ENCODE results near the gene GALR3.
"Not testable (repeated sequence)": the region's sequence is repeated elsewhere in the genome, so short reads cannot be mapped to it uniquely, and the experiment has no call there.

GALR3 gene, protein sequence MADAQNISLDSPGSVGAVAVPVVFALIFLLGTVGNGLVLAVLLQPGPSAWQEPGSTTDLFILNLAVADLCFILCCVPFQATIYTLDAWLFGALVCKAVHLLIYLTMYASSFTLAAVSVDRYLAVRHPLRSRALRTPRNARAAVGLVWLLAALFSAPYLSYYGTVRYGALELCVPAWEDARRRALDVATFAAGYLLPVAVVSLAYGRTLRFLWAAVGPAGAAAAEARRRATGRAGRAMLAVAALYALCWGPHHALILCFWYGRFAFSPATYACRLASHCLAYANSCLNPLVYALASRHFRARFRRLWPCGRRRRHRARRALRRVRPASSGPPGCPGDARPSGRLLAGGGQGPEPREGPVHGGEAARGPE

DNA sequence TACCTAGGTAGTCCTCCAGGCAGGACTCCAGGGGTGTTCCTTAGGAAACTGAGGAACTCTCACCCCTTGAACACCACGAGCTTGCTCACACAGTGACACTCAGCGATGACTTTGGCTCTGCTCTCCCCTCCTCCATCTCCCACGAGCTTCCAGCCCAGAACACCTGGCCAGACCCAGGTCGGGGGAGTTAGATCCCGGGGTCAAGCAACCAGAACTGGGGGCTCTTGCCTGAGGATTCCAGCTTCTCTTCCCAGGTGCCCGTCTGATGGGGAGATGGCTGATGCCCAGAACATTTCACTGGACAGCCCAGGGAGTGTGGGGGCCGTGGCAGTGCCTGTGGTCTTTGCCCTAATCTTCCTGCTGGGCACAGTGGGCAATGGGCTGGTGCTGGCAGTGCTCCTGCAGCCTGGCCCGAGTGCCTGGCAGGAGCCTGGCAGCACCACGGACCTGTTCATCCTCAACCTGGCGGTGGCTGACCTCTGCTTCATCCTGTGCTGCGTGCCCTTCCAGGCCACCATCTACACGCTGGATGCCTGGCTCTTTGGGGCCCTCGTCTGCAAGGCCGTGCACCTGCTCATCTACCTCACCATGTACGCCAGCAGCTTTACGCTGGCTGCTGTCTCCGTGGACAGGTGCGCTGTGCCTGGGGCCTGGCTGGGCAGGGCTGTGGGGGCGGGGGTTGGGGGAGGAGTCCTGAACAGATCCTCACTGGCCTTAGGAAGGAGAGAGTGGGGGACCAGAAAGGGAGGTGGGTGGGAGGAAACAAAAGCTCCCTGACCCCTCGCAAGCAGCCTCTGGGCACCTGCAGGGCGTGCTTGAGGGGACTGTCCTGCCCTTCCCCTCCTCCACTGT is at the start of gene GALR3:
GALR3 (plus strand) TSS at position 249 of the 852 bp plus-strand sequence; CDS start at position 274, 25 bp downstream.
- DNase-seq: peak in 2 of 3 experiments; percentile 35 to 49

DNA sequence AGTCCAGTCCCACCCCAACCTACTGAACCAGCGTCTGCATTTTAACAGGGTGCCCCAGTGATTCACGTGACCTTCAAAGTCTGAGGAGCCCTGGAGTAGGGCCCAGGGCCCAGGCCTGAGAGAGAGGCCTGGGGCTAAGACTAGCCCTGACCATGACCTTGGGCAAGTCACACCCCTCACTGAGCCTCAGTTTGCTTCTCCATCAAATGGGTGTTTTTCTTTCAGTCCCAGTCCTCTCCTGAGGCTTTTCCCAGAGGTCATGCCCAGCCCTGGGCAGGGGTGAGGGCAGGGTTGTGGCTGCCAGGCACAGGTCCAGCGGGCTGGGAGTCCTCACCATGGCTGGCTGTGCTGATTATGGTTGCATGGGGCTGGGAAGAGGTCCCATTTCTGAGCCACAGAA is 48.5 kb upstream of the GALR3 start:
- DNase-seq: no peak

DNA sequence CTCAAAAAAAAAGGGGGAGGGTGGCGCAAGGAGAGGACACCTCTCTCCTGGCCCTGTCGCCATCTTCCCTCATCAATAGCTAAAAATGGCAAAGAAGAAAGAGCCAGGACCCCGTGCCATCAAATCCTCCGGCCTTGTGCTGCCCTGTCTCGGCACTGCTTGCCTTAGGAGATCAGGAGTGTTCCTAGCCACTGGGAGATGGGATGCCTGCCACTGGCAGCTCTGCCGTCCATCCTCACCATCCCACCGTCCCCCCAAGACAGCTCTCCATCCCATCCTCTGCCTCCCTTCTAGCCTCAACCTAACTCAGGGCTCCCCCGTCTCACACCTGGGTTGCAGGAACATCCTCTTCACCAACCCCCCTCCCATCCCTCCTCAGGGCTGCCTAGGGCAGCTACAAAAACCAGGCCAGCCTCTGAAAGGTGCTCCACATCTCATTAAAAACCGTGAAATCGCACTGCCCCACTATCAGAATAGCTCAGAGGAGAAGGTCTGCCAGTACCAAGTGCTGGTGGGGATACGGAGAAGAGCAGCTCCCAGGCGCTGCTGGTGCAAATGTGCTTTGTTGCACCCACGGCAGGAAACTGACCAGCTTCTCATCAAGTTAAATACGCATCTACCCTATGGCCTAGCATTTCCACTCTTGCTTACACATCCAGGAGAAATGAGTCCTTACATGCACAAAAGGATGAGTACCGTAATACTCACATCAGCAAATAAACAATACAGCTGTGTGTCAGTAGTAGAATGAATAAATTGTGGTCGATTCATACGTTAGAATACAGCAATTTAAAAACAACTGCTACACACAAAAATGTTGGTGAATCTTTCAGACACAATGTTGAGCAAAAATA is 47.2 kb upstream of the GALR3 start:
- no peak for DNase-seq

DNA sequence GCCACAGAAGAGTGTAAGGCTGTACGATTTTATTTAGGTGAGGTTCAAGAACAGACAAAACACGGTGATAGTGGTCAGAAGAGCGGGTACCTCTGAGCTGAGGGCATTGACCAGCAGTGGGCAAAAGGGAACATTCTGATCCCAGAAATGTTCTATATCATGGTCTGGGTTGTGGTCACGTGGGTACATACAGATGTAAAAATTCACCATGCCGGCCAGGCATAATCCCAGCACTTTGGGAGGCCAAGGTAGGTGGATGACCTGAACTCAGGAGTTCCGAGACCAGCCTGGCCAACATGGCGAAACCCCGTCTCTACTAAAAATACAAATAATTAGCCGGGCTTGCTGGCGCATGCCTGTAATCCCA is 46.6 kb upstream of the GALR3 start:
- no peak for DNase-seq

DNA sequence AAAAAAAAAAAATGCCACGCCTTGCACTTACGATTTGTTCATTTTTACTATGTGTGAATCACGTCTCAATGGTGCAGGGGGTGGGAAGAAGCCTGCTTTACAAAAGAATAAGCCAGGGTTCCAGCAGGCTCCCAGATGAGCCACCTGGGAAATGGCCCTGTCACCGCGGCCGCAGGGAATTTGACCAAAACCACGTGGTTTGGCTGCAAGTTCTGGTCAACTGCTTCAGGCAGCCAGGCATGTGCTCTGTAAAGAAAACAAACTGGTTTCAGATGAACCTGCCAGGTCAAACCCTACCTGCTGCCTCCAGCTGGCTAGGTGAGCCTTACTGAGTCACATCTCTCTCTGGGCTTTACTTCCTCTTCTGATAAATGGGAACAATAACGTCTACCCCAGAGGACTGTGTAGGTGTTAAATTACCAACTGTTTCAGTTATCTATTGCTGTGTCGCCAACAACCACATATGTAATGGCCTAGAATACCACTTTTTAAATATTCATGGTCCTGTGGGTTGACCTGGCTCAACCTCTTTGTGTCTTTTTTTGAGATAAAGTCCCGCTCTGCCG is 46.0 kb upstream of the GALR3 start:
- peak in 2 of 3 experiments; percentile 27 to 38 for DNase-seq

DNA sequence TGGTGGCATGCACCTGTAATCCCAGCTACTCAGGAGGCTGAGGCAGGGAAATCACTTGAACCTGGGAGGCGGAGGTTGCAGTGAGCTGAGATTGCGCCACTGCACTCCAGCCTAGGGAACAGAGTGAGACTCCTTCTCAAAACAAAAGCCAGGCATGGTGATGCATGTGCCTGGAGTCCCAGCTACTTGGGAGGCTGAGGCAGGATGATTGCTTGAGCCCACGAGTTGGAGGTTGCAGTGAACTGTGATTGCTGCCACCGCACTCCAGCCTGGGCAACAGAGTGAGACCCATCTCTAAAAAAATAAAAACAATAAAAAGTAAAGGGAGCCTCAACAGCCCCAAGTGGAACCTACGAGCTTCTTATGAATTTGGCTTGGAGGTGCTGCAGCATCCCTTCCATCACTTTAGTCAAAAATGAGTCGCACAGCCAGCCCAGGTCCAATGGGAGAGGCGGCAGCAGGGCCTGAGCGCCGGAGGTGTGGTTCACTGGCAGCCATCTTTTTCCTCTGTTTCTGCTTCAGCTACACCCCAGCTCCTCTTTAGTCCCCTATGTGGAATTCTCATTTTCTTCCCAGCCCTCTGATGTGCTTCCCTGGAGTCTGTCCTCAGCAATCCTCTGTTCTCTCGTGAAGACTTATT is 44.7 kb upstream of the GALR3 start:
- DNase-seq: no peak

DNA sequence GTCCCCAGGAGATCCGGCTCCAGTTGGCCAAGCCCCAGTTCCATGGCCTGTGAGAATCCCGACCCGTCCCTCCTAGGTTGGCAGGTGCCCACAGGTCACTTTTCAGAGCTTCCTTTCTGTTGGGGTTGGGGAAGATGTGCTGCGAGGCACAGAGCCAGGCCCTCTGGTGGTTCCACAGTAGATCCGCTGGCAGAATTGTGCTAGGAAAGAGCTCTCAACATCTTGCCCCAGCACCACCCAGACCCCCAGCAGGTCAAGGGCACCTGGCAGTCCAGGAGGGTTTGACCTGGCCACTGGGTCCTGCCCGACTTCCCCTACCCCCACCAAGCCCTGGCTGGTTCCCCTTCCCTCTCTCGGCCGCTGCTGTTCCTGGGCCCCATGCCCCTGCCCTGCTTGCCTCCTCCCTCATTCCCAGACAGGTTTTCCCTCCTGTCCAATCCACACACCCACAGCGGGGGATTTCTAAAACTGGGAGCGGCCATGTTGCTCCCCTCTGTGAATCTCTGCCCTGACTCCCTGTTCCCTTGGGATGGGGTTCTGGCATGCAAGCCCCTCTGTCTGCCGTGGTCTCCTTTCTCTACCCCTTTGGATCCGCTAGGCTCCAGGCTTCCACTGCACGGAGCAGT is 41.6 kb upstream of the GALR3 start:
- no peak for DNase-seq

DNA sequence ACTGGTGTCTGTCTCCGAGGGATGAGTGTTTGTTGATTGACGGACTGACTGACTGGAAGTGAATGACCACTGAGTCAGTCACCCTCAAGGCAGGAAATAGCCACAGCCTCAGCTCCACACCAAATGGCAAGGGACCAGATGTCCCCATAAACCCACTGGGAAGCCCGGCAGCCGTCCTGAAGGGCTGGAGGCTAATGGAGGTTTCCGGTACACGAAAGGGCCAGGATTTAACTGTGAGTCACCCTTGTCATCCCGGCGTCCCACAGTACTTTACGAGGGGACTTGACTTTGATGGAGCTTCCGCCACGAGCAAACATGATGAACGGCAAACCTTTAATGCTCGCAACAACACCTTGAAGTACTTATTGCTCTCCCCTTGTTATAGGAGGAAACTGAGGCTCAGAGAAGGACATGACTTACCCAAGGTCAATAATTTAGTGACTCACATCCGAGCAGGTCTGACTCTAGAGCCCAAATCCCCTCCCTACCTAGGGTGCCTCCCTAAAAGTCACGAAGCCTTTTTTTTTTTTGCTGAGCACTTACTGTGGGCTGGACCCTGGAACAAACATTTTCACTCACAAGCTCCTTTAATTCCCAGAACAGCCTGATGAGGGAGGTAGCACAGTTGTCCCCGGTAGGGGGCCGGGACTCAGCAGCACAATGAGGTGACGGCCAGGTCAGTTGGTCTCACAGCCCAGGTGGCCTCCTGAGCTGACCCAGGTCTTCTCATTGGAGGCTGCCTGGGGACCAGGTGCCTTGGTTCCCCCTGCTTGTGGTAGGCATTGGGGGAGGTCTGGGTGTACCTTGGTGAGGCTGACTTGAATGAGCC is 40.6 kb upstream of the GALR3 start:
- no peak for DNase-seq

DNA sequence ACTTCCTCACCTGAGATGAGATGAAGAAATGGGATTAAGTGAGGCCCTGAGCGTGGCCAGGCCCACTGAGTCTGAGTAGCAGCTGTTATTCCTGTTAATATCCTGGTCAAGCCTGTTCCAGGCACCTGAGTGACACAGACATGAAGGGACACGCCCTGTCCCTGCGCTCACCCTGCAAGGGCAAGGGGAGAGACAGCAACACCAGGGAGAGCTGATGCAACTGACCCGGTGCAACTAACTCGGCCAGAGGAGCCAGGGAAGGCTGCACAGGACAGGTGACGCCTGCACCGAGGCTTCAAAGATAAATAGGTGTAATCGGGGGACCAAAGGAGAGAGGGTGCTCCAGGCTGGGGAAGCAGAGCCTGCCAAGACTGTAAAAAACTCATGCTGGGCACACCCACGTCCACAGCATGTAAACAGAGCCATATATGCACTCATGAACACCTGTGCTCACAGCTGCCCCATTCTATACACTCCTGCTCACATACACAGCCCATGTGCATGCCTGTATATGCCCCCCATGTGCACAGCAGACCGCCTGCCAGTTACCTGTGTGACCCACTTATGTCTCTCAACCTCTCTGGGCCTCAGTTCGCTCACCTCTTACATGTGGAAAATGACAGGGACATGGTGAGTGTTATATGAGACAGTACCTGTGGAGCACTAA is 38.2 kb upstream of the GALR3 start:
- DNase-seq: peak in 2 of 3 experiments; percentile 30 to 76

DNA sequence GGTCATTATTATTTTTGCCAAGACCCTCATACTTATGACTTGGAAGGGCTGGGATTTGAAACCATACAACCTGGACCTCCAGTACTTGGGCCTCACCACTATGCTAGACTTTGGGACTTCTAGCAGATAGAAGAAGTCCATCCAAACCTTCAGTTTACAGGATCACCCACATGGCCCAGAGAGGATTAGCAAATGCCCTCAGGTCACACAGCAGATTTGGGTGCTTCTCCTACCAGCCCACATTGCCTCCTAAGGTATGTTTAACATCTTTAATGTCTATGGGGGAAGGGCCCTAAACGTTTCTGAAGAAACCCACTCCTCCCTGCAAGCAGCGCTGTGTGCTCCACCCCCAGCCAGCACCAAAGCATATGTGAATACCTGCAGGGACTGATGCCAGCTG is 32.9 kb upstream of the GALR3 start:
- DNase-seq: no peak

DNA sequence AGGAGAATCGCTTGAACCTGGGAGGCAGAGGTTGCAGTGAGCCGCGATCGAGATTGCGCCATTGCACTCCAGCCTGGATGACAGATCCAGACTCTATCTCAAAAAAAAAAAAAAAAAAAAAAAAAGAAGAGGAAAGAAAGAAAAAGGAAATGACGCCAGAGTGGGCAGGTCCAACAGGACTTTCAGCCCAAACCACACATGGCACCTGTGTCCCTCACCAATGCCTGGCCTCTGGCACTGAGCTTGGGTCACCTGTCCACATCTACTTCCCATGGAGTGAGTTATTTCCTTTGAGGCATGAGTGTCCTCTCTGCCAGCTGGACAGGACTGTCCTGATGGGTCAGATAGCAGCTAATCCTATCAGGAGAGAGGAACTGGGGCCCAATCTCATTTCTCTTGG is 30.7 kb upstream of the GALR3 start:
- no peak for DNase-seq

DNA sequence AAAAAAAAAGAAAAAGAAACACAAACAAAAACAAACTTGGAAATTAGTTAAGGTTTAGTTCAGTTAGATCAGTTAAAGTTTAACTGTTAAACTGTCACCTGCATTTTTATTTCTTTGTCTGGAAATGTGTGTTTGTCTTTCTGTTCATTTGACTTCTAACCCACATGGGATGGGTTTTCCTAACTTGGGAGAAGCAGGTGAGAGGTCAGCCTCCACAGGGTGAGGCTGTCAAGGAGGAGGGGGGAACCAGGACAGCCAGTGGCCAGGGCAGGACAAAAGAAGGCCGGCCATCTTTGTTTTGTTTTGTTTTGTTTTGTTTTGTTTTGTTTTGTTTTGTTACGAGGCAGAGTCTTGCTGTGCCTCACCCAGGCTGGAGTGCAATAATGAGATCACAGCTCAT is 28.8 kb upstream of the GALR3 start:
- DNase-seq: no peak

DNA sequence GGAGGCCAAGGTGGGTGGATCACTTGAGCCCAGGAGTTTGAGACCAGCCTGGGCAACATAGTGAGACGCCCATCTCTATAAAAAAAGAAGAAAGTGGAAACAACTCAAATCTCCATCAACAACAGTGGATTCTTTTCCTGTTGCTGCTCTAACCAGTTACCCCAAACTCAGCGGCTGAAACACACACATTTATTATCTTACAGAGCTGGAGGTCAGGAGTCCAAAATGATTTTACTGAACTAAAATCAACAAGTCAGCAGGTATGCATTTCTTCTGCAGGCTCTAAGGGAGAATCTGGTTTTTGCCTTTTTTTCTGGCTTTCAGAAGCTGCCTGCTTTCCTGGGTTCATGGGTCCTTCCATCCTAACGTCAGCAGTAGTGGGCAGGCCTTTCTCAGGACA is 27.1 kb upstream of the GALR3 start:
- DNase-seq: no peak

DNA sequence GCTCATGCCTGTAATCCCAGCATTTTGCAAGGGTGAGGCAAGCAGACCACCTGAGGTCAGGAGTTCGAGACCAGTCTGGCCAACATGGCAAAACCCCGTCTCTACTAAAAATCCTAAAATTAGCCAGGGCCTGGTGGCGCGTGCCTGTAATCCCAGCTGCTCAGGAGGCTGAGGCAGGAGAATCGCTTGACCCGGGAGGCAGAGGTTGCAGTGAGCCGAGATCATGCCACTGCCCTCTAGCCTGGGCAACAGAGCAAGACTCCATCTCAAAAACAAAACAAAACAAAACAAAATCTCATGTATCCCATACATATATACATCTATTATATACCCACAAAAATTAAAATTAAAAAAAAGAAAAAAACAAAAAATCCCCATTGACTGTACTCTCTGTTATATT is 25.9 kb upstream of the GALR3 start:
- not testable (repeated sequence) for DNase-seq

DNA sequence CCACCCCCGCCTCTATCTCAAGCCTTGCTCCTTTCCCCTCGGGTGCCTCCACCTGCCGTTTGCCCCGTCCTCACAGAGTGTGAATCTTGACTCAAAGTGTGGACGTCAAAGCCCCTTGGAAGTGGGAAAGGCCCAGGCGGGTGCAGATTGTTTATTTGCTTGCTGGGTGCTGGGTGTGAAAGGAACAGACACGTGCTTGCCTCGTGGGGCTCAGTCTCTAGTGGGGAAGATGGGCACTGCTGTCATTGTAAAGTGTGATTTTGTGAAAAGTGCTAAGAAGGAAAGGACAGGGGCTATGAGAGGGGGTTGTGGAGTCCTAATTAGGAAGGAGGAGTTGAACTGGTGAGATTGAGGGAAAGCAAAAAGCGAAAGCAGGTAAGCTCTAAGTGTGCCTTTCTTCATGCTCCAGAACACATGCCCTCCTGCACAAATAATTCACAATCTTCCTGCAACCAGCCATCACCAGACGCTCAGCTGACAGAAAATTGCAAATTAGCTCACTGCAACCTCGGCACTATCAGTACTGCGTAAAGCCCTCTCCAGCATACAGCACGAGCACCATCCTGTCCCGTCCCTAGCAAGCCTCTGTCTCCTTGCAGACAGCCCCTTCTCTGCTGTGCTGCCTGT is 25.2 kb upstream of the GALR3 start:
- DNase-seq: no peak

DNA sequence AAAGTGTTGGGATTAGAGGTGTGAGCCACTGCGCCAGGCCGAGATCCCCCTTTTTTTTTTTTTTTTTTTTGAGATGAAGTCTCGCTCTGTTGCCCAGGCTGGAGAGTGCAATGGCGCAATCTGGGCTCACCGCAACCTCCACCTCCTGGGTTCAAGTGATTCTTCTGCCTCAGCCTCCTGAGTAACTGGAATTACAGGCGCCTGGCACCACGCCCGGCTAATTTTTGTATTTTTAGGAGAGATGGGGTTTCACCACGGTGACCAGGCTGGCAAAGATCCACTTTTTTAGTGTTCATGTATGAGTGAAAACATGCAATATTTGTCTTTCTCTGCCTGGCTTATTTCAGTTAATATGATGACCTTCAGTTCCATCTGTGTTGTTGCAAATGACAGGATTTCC is 23.2 kb upstream of the GALR3 start:
- DNase-seq: not testable (repeated sequence)

DNA sequence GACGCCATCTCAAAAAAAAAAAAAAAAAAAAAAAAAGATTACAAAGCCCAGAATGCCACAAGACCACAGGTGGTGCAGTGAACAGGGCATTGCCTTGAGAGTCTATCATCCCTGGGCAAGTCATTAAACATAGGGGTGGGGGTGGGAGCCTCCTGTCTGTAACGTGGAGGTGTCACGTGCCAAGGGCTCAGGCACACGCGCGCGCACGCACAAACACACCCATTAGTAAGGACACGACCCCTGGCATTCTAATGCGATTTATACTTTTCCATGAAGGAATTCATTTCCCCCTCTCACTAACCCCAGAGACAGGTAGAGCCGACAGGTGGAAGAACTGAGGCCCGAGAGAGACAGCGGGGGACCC is 21.3 kb upstream of the GALR3 start:
- DNase-seq: peak in 2 of 3 experiments; percentile 17 to 60

DNA sequence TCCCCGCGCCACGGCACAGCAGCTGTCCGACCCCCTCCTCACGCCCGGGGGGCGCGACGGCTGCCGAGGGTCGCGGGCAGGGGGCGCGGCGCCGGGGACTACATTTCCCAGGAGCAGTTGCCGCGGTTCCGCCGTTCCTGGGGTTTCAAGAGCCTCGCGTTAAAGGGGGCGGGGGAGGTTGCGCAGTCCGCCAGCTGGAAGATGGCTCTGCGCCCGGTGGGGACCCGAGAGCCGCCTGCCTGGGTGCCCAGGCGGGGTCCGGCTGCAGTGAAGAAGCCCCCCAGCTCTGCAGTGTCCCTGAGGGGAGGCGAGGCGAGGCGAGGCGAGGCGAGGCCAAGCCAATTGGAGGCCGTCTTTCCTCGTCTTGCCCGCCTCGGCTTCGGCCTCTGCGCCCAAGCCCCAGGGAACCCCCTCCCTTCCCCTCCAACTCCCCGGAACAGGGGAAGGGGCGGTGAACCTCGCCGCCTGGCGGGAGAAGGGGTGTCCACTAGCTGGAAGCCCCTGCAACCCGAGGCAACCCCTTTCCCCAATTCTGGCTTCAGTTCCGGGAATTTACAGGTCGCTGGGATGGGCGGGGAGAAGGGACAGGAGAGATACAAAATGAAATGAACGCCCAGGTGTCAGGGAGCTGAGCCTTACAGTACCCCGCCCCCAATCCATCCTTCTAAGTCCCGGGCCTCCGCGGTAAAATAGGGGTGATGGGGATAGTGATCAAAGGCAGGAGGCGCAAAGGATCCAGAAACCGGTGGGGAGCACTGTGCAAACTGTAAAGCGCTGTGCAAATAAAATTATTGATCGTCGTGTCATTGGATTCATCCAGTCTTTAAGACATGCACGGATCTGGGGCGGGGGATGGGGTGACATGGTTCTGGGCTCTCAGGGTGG is 20.6 kb upstream of the GALR3 start:
- DNase-seq: peak; percentile 30 to 72 (median 65)

DNA sequence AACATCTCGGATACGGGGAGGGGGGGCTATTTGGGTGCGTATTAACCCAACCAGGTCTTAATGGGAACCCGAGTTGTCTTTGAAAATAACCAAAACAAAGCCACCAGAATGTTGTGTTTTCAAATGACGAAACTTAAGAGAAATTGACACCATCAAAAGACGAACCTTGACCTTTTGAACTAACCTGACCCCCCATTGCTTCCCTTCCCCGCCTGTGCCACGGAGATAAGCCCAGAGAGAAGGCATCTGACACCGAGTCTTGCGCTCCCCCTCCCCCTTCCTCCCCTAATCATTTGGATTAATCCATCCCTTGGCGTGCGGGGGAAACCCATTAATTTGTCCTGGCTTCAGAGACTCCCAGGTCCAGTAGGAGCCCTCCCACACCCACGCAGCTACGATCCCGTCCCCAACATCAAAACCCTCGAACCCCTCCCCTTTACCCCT is 20.0 kb upstream of the GALR3 start:
- no peak for DNase-seq

Measured in NCI-H1417 (cell line).